Suprapubic skin (tissue), 4 donors: ENCODE data around the gene TMEM235.

Experiments used
- EP300 ChIP-seq: sonication (generic); formaldehyde crosslinking; IDR thresholded peaks from one replicate; pipeline ENCODE4 v1.6.1; 2017; ENCODE audit warnings: antibody characterized with exemption
- POLR2A ChIP-seq, 2 donors: fragments of 450-650 bp; IDR thresholded peaks; one replicate each; pipeline ENCODE4 v1.6.1; 2017; ENCODE audit warnings: antibody characterized with exemption in 2 of 2, mild to moderate bottlenecking in 2 of 2, moderate library complexity in 2 of 2
- POLR2AphosphoS5 ChIP-seq, 3 donors: sonication (generic); formaldehyde crosslinking; IDR thresholded peaks; one replicate each; pipeline ENCODE4 v1.6.1; 2017; ENCODE audit warnings: antibody characterized with exemption in 3 of 3
- TF ChIP-seq, protein P1 (sequence below), 2 donors: fragments of 200-600 bp in 1 of 2; fragments of 450-650 bp in 1 of 2; sonication (generic) in 1 of 2; IDR thresholded peaks; one replicate each; pipeline ENCODE4 v1.5.1; 2016 to 2019; ENCODE audit warnings: antibody characterized with exemption in 2 of 2, mild to moderate bottlenecking in 1 of 2, moderate library complexity in 1 of 2

DNA sequence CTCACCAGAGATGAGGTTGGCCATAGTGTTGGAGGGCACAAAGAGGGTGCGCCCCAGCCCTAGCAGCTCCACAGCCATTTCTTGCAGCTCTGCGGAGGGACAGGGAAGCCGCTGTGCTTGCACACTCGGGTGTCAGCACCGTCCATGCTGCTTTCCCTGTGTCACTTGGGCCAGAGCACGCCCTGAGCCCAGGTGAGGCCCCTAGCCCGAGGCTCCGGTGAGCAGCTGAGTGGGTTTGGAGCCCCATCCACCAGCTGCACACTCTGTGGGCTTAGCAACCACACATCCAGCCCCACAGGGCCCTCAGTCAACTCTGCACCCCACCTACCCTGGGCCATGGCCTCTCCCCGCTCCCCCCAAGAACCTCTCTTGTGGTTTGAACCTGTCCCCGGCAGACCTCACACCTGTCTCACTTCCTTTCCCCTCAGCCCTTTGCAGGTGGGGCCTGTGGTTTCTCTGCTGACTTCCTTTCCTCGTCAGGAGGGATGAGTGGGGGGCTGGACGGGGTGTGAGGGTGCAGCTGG, 20.7 kb downstream of the TMEM235 start:
- TF ChIP-seq POLR2A (IDR thresholded peaks at IDR 0.05) (no peak), POLR2AphosphoS5 (IDR thresholded peaks at IDR 0.05) (no peak), EP300 (no peak)
- TF ChIP-seq, protein P1, sequence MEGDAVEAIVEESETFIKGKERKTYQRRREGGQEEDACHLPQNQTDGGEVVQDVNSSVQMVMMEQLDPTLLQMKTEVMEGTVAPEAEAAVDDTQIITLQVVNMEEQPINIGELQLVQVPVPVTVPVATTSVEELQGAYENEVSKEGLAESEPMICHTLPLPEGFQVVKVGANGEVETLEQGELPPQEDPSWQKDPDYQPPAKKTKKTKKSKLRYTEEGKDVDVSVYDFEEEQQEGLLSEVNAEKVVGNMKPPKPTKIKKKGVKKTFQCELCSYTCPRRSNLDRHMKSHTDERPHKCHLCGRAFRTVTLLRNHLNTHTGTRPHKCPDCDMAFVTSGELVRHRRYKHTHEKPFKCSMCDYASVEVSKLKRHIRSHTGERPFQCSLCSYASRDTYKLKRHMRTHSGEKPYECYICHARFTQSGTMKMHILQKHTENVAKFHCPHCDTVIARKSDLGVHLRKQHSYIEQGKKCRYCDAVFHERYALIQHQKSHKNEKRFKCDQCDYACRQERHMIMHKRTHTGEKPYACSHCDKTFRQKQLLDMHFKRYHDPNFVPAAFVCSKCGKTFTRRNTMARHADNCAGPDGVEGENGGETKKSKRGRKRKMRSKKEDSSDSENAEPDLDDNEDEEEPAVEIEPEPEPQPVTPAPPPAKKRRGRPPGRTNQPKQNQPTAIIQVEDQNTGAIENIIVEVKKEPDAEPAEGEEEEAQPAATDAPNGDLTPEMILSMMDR (IDR thresholded peaks at IDR 0.05), result no peak
